Measurements from ENCODE around the gene C6orf47.
A peak's percentile ranks its signal among the peaks of the same experiment; 100 is the strongest.
"Not testable (repeated sequence)": the region's sequence is repeated elsewhere in the genome, so short reads cannot be mapped to it uniquely, and the experiment has no call there.

The C6orf47 gene, protein sequence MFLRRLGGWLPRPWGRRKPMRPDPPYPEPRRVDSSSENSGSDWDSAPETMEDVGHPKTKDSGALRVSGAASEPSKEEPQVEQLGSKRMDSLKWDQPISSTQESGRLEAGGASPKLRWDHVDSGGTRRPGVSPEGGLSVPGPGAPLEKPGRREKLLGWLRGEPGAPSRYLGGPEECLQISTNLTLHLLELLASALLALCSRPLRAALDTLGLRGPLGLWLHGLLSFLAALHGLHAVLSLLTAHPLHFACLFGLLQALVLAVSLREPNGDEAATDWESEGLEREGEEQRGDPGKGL

DNA sequence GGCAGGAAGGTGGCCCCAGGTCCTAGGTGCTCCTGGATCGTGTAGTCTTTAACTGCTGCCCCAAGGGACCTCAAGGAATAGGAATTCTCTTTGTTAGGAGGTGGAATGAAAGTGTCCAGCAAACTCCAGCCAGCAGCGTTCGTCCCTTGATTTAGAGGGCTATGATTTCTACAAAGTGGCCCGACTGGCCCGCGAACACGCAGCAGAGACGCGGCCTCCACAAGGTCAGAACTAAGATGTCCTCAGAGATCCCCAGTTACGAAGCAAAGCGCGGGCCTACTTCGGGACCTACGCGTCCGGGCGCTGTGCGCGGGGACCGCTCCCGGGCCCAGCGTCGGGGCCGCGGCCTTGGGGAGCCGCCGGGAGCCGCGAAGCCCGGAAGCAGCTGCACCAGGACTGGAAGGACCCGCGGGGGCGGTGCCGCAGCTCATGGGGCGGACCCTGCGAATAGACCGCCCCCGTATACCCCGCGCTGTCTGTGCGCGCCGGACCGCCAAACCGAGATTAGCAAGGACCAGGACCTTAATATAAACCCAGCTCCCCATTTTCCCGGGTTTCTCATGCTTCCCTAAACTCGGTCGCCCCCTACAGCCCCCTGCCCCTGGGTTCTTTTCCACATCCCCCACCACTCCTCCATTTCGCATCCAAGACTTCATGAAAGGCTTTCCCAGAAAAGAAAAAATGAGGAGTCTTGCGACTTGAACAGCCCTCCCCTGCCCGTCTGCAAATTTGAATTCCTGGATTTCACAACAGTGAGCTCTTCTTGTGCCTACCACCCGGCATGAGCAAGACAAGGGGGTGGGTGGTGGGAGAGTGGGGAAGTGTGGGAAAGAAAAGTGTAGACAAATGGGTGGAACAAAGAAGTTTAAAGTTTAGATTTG, at the start of gene C6orf47:
Gene C6orf47, minus strand, starts transcription at position 398 of the 881 bp plus-strand sequence. CDS start 831 bp downstream, outside the sequence.
- DNase-seq (ENCODE audit: low spot score) (peak; percentile 58), FAIRE-seq (no peak)

DNA sequence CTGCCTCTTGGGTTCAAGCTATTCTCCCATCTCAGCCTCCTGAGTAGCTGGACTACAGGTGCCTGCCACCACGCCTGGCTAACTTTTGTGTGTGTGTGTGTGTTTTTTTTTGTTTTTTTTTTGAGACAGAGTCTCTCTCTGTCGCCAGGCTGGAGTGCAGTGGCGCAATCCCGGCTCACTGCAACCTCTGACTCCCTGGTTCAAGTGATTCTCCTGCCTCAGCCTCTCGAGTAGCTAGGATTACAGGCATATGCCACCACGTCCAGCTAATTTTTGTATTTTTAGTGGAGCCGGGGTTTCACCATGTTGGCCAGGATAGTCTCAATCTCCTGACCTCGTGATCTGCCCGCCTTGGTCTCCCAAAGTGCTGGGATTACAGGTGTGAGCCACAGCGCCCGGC, 48.6 kb upstream of the C6orf47 start:
- FAIRE-seq; DNase-seq (ENCODE audit: low spot score): not testable (repeated sequence)

- FAIRE-seq = no peak
- no peak for DNase-seq (ENCODE audit: low spot score)
Observed at GRCh38 chr6:31708224-31708623, 47.6 kb upstream of the C6orf47 start.

DNA sequence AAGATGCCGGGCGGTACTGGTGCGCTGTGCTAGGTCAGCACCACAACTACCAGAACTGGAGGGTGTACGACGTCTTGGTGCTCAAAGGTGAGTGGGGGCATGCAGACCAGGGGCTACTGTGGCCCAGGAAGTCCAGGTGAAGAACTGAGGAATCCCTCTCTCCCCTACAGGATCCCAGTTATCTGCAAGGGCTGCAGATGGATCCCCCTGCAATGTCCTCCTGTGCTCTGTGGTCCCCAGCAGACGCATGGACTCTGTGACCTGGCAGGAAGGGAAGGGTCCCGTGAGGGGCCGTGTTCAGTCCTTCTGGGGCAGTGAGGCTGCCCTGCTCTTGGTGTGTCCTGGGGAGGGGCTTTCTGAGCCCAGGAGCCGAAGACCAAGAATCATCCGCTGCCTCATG, 47.1 kb upstream of the C6orf47 start:
- no peak for DNase-seq (ENCODE audit: low spot score)
- no peak for FAIRE-seq

- FAIRE-seq (no peak), DNase-seq (ENCODE audit: low spot score) (no peak)
Observed at GRCh38 chr6:31706599-31706998, 46.0 kb upstream of the C6orf47 start, which contains the start of gene LY6G6F. Gene LY6G6F, plus strand, starts transcription at chr6:31706866. Its CDS starts 41 bp downstream, at chr6:31706907.

DNA sequence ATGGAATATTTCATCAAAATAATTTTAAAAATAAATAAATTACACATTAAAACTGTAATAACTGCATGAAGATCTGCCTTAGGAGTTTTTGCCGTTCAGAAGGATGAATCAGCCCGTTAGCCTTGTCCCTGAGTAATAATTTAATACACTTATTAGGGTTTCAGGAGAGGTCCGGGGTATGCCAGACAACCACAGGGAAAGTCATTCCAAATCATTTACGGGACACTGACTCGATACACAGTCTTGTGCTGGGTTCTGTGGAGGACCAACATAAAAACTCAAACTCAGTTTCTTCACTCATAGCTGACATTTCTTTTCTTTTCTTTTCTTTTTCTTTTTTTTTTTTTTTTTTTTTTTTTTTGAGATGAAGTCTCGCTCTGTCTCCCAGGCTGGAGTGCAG, 45.4 kb upstream of the C6orf47 start:
- DNase-seq (ENCODE audit: low spot score) (no peak), FAIRE-seq (no peak)

DNA sequence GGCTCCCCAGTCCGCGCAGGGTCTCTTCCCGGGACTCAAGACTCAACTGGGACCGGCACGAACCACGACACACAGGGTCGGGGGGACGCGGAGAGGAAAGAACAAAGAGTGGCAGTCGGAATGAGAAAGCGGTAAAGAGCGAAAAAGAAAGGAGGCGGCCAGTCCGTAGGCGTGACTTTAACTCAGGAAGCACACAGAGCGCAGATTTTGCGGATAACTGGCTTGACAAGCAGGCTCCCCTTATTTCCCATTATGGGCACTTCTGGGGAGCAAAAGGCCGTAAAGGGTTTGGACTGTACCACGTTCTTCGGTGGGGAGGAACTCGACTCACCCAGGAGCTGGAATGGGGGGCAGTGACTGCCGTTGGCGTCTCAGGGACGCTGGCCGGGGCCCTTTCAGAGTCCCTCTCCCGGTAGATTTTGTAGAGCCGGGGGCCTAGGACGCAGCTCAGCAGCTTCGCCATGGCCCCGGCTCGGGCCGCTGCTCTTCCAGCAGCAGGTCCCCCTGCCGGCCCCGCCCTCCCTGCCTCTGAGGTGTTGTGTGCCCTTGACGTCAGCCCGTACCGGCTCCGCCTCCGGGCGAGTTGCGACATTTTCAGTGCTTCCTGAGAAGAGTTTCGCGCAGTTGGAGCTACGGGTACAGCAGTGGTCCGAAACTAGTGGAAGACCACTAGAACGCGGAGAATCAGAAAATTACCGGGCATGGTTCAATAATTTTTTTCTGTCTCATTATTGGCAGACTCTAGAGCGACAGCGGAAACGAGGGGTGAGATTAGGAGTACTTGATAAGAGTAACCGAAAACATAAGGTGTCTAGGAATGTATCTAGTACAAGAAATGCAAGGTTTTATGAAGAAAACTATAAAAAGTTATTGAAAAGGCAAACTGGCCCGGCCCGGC, 42.5 kb upstream of the C6orf47 start, which contains the start of gene ABHD16A:
Gene ABHD16A, minus strand, starts transcription at position 506 of the 898 bp plus-strand sequence. Its CDS starts 43 bp downstream, at position 463.
- peak; percentile 89 for DNase-seq (ENCODE audit: low spot score)
- peak; percentile 67 for FAIRE-seq

DNA sequence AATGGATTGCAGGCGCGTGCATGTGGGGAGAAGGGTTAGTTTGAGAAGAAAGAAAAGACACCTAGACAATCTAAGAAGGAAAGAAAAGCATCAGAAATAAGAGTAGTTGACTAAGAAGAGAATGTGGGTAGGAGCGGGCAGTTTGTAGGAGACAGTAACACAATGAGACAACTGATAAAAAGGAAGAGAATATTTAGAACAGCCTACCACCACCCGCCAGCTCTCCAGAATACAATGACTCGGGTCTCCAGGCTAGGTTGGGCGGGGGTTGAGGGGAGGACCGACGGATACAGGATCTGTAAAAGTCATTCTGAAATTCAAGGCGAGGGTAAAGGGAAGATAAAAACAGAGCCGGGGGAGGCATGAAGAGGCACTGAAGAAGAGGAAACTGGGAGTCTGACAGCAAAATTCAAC, 41.8 kb upstream of the C6orf47 start:
- FAIRE-seq (no peak), DNase-seq (ENCODE audit: low spot score) (no peak)

DNA sequence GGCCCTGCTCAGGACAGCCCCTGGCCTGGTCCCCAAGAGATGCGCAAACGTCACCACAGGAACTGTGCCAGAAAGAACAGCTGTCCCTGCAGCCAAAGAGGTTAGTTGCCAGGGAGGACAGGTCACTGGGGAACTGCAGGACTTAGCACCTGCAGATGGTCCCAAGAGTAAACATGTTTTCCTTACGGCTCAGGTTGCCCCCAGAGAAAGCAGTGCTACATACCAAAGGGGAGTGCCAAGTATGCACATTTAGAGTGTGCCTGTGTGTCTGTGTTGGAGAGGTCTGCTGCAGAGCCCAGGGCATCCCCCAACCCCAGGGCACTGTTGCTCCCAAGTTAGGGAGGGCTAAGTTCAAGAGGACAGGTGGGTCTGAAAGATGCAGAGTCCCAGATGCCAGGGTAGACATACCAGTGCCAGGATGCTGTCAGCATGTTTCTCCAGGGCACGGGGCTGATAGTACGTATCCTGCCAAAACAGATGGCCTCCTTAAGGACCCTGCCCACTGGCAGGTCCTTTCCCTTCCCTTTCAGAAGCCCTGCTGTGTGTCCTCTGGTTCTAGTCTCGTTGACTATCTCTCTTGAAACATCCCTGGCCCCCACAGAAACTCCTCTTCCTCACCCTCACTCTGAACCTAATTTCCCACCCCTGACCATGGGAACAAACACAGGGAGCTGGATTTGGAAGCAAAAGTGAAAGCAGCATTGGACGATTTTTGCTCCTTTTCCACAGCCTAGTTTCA, 41.3 kb upstream of the C6orf47 start:
- FAIRE-seq (no peak), DNase-seq (ENCODE audit: low spot score) (no peak)

- no peak for FAIRE-seq
Observed at GRCh38 chr6:31700740-31701401, 40.3 kb upstream of the C6orf47 start.

DNA sequence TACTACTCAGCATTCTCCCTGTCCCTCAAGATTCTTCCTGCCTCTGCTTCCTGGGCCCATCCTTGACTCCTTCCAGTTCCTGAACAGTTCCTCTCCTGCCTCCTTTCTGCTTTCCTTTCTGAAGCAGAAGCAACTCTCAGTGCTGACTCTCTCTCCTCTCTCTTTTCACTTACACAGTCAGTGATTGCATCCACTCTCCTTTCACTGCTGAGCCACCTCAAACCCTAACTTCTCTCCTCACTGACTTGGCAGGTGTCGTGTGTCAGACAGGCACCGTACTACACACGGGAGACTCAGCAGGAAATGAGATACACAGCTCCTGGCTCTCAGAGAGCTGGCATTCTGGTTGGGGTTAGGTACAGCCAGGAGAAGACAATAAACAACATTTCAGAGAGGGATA, 37.0 kb upstream of the C6orf47 start:
- DNase-seq (ENCODE audit: low spot score) (no peak), FAIRE-seq (no peak)

More at GRCh38 chr6:31700740-31701401, 40.3 kb upstream of the C6orf47 start:
- no peak for DNase-seq (ENCODE audit: low spot score)

DNA sequence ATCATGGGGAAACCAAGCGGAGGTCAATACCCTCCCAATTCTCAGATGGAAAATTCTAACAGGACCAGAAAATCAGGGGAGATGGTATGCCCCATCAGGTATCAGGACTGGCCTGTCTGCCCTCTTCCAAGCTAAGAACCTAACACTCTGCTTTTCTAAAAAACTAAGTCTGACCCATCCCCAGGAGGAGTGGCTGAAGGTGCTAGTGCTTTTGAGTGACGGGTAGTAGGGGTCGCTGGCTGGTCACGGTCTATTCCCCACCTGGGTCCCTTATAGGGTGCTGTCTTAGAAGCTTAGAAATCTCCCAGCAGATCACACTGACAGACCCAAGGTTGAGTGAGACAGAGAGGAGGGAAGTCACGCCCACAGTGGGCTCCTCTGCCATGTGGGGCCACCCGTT, 33.0 kb upstream of the C6orf47 start:
- FAIRE-seq = no peak
- no peak for DNase-seq (ENCODE audit: low spot score)

DNA sequence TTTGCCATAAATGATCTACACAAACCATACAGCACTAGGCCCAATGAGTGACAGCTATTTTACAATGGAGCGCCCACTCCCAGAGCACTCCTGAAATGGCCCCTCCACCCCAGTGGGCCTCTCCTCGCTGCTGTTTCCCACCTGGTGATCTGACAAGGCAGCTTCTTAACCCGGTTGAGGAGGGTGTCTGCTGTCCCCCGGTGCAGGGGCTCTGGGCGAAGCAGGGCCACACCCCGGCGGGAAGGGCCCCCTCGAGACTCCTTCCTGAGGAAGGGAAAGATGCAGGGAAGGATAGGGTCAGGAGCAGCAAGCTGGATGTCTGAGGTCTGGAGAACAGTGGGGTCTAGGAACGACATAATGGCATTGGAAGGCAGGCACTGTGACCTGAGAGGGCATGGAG, 32.3 kb upstream of the C6orf47 start:
- no peak for DNase-seq (ENCODE audit: low spot score)
- FAIRE-seq = no peak

DNA sequence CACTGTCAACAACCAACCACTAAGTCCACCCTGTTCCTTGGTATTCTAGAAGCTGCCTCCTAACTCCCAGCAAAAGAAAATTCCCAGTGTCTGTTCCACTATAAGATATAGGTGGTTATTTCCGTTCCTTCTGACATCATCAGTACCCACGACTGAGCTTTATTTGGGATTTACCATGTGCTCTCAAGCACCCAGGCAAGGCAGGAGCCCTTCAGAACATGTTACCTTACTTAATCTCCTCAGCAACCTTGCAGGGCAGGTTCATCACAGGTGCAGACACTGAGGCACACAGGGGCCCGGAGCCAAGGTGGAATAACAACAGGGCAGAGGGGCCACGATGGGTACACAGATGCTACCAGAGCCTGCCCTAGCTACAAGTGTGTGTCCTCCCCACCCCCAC, 31.8 kb upstream of the C6orf47 start:
- FAIRE-seq = no peak
- no peak for DNase-seq (ENCODE audit: low spot score)

DNA sequence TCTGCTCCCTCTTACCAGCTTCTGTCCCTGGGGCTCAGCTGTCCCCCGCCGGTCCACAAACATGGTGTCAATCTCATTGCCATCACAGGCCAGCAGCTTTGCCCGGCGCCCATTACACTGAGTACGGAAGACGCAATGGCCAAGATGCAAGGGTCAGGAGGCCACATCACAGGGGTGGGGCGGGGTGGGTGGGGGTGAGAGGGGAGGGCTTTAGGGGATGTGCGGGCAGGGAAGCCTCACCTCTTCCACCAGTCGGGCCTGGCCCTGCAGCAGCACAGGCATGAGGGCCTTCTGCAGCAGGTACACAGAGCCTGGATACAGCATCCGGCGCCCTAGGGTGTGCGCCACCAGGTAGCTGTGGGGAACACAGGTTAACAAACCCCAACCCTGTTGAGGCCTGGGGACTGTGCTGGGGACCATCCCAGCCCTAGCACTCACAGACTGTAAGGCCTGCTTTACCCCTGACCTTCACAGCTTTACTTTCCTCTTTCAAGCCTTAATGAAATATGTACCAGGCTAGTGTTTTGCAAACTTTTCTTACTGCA, 31.1 kb upstream of the C6orf47 start:
- FAIRE-seq = no peak
- no peak for DNase-seq (ENCODE audit: low spot score)

GRCh38 chr6:31691078-31691463, 30.5 kb upstream of the C6orf47 start:
- FAIRE-seq (no peak), DNase-seq (ENCODE audit: low spot score) (no peak)

DNA sequence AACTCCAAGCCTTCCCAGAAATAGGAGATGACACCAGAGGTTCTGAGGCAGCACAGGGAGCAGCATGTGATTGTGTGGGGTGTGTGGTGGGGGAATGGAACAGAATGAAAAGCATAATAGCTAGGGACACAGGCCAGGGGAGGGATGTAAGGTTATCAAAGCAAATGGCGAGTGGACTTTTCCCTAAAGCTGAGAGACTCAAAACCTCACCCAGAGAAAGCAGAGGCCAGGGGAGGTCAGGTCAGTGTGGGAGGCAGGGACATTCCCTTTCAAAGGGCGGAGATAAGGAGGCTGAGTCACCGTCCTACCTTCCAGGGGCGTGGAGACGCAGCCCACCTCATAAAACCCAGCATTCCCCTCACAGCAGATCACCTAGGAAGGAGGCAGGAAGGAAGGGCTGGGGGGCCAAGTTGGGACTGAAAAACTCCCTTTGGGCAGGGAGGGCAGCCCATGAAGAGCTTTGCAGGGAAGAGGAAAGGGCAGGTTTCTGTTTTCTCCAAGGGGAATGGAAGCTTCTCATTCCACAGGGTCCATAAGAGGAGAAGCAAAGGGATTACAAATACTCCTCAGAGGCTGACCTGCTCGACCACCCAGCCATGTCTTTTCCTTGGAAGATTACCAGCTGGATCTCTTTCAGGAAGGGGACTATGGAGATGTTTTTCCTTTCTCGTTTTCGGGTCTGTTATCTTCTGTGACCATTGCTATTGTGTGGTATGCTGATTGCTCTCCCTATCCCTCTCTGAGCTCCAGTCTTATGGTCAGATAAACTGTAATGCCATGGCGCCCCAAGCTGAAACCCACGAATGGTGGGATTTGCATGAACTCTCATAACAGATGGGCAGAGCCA, 29.9 kb upstream of the C6orf47 start:
- FAIRE-seq = no peak
- no peak for DNase-seq (ENCODE audit: low spot score)

- DNase-seq (ENCODE audit: low spot score) (no peak), FAIRE-seq (no peak)
Observed at GRCh38 chr6:31689249-31690110, 28.9 kb upstream of the C6orf47 start.
